ENCODE measurements around the gene PPP1R13L.
A peak's percentile ranks its signal among the peaks of the same experiment; 100 is the strongest.

The PPP1R13L gene, protein sequence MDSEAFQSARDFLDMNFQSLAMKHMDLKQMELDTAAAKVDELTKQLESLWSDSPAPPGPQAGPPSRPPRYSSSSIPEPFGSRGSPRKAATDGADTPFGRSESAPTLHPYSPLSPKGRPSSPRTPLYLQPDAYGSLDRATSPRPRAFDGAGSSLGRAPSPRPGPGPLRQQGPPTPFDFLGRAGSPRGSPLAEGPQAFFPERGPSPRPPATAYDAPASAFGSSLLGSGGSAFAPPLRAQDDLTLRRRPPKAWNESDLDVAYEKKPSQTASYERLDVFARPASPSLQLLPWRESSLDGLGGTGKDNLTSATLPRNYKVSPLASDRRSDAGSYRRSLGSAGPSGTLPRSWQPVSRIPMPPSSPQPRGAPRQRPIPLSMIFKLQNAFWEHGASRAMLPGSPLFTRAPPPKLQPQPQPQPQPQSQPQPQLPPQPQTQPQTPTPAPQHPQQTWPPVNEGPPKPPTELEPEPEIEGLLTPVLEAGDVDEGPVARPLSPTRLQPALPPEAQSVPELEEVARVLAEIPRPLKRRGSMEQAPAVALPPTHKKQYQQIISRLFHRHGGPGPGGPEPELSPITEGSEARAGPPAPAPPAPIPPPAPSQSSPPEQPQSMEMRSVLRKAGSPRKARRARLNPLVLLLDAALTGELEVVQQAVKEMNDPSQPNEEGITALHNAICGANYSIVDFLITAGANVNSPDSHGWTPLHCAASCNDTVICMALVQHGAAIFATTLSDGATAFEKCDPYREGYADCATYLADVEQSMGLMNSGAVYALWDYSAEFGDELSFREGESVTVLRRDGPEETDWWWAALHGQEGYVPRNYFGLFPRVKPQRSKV

DNA sequence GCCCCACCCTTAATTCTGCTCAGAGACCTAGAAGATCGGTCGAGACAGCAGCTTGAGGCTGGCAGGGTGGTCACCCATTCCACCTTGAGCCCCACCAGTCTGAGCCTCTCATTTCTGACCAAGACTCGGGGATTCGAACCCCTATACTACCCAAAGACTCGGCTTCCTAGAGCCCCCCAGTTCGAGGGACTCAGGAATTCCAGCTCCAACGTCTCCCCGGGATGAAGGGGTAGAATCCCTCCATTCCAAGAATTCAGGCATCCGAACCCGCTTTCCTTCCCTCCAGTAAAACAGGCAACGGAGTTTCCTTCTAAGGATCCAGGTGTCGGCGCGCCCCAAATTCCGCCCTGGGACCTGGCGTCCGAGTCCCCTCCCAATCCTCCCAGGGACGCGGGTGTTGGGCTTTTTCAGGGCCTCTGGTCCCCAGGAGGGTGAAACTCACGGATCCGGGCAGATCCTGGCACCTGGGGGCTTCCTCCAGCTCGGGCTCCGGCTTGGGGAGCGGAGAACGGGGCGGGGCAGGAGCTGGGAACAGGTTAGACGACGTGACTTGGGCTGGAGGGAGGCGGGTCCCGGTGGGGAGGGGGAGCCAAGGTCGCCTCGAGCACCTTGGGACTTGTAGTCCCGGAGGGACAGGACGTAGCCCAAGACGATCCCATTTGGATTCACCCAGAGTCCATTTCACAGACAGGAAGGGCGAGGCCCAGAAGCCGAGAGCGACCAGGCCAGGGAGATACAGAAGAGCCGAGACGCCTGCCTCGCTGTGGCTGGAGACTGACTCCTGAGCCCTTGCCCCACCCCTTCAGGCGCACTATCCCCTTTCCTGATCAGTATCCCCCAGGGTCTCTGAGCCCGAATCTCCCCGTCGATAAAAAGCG, at the start of gene PPP1R13L:
Gene PPP1R13L, minus strand, starts transcription at position 513 of the 878 bp plus-strand sequence. CDS start 6,751 bp downstream, outside the sequence.
- DNase-seq (ENCODE audit: low spot score): no peak

DNA sequence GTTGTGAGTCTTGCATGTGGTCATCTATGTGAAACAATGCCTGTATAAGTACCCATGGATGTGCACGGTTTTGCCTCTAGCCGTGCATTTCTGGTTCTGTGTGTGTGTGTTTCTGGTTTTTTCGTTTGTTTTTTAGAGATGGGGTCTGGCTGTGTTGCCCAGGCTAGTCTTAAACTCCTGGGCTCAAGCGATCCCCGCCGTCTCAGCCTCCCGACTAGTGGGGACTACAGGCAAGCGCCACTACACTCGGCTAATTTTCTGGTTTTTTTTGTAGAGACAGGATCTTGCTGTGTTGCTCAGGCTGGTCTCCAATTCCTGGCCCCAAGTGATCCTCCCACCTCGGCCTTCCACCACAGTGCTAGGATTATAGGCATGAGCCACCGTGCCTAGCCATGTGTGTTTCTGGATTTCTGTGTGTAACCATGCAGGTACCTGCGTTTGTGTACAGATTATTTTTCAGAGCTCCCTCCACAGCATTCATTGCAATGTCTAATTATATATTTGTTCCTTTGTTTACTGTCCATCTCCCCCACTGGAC, 47.0 kb upstream of the PPP1R13L start:
- no peak for DNase-seq (ENCODE audit: low spot score)

DNA sequence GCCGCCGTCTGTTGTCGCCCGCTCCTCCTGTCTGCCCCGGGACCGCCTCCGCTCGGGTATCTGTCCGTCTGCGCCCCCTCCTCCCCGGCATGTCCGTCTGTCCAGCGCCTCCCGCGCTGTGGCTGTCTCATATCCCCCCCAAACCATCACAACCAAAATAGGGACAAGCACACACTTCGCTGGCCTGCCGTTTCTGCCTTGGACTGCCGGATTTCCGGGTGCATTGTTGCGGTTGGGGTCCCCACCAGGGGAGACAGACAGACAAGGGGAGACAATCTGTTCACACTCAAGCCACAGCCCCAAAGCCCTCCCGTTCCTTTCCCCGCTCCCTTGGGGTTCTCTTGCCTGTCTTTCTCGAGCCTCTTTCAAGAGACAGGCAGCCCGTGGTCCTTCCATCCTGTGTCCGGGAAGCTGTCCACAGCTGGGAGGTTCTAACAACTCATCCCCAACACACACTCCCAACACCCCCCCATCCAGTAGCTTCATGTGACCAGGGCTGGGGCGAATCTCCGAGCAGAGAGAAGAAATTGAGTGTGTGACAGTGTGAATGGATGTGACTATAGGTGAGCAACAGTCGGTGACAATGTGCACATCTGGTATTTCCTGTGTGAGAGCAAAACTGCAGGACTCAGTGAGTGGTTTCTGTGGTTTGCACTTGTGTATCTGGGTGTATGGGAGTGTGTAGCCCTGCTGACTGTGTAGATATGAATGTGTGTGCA, 46.4 kb upstream of the PPP1R13L start:
- DNase-seq (ENCODE audit: low spot score): no peak

DNA sequence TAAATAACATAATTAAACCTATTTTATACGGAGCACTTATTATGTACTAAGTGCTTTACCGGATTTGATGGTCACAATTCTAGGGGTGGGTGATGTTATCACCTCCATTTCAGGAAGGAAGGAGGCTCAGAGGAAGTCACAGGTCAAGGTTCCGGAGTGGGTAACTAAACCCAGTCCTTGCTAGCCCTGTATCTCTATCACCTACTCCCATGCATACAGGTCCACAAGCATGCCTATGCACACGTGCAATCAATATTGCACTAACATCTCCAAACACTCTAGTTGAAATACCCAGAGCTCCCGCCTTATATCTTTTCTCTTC, 45.1 kb upstream of the PPP1R13L start:
- DNase-seq (ENCODE audit: low spot score): no peak

DNA sequence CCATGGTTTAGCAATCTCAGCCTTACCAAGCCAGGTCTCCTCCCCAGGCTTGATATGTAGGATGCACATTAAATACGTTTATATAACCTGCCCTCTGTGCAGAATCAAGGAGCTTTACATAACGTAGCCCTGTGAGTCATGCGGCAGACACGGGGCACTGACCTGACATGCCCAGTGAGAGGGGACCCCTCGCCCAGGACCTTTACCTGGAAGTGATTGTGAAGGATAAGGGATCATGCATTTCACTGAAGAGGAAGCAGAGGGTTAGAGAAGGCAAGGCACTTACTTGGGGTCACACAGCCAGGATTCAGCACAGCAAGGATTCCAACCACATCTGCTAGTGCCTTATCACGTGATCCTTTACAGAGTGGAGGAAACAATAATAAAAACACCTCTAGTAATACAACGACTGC, 44.0 kb upstream of the PPP1R13L start:
- no peak for DNase-seq (ENCODE audit: low spot score)

DNA sequence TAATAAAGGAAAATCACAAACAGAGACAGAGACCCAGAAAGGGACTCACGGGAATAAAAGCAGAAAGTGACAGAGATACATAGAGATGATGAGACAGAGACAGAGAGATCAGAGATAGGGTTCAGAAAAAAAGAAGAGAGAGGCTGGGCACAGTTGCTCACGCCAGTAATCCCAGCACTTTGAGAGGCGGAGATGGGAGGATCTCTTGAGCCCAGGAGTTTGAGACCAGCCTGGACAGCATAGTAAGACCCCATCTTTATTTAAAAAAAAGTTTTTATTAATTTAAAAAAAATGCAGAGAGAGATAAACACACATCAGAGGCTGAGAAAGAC, 43.5 kb upstream of the PPP1R13L start:
- no peak for DNase-seq (ENCODE audit: low spot score)

DNA sequence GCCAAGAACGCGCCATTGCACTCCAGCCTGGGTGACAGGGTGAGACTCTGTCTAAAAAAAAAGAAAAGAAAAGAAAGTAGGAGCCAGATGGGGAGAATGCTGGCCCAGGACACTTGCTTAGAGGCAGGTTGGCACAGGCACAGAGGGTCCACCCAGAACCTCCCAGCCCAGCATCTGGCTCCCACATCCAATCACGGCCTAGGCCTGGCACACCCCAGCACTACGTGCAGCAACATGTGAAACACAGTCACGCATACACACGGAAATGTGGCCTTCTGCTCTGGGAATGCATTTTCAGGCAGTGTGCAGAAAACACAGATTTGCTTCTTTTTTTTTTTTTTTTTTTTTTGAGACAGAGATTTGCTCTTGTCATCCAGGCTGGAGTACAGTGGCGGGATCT, 42.1 kb upstream of the PPP1R13L start:
- no peak for DNase-seq (ENCODE audit: low spot score)

DNA sequence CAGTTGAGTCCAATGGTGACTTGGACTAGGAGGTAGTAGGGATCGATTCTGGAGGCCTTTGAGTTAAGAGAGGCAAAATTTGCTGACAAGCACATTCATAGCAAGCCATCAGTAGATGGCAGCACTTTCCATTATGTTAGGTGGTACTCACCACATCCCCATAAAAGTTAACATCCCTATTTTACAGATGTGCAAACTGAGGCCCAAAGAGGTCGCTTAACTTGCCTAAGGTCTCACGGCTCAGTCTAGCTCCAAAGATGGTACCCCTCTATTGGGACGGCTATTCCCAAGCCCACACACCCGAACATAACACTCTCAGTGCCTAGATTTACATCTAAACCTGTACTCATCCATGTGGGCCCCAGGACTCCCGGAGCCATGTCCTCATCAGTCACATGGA, 41.4 kb upstream of the PPP1R13L start:
- DNase-seq (ENCODE audit: low spot score): peak; percentile 53

DNA sequence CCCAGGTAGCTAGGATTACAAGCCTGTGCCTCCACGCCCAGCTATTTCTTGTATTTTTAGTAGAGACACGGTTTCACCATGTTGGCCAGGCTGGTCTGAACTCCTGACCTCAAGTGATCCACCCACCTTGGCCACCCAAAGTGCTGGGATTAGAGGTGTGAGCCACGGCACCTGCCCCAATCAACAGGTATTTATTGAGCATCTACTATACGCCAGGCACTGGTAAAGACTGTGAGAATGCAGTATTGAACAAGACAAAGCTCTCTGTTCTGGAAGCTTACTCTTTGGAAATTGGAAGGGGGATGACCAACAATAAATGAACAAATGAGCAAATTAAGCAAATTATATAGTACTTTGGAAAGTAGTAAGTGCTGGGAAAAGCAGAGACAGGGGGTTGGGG, 40.3 kb upstream of the PPP1R13L start:
- DNase-seq (ENCODE audit: low spot score): no peak

DNA sequence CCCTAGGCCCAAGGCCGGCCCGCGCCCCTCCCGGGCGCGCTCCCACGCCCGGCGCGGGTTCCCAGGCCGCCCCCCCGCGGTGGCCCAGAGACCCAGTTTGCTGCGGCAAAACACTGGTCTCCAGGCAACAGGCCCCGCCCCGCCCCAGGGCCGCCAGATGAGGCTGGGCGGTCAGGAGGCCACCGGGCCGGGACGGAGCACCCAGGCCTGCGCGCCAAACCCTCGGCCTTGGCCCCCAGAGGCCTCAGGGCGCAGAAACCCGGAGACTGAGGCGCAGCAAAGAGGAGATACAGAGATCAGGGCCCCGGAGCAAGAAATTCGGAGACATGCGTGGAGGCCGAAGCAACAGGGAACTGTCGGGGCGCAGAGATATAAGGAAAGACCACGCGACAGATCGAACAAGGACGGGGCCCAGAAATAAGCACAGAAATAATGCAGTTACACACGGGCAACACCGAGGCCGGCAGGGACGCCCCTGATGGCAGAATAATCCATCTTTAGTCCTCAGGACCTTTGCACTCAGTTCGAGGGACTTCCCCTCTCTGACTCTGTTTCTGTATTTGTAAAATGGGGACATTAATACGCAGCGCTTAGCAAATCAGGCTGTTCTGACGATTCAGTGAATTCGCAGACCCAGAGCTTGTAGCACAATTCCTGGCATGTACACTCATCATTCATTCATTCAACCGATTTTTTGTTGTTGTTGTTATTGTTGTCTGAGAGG, 39.6 kb upstream of the PPP1R13L start:
- DNase-seq (ENCODE audit: low spot score): peak; percentile 53

DNA sequence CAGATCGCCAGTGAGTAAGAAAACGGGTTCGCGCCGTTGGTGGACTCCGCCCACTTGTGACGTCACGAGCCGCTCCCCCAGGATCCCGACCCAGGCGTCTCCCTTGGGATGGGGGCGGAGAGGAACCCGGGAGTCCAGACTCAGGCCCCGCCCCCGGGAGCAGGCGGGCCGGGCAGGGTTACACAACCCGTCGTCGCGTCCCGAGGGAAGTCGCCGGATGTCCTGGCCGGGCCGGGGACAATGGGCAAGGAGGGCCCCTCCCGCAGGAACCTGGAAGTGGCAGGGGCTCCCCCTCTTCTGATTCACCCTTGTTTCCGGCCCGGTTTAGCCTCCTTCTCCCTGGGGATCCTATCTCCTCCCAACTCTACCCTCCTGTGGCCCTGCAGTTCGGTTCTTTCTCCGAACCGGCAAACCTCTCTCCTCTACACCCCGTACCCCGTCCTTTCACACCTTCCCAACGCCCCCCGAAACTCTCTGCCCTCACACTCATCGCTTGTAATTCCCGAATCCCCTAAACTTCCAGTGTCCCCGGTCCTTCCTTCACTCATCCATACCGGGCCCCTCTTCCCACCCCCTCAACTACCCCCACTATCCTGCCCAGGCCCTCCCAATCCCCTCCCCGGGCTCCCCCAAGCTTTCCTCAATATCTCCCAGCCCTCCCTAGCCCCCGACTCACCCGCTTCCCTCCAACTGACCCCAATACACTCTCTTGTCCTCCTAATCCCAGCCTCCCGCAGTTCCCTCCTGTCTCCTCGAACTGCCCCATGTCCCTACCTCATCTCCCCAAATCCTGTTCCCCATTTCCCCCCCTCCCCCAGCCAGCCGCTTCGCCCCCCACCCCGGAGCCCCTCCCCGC, 38.8 kb upstream of the PPP1R13L start:
- DNase-seq (ENCODE audit: low spot score): peak; percentile 54

DNA sequence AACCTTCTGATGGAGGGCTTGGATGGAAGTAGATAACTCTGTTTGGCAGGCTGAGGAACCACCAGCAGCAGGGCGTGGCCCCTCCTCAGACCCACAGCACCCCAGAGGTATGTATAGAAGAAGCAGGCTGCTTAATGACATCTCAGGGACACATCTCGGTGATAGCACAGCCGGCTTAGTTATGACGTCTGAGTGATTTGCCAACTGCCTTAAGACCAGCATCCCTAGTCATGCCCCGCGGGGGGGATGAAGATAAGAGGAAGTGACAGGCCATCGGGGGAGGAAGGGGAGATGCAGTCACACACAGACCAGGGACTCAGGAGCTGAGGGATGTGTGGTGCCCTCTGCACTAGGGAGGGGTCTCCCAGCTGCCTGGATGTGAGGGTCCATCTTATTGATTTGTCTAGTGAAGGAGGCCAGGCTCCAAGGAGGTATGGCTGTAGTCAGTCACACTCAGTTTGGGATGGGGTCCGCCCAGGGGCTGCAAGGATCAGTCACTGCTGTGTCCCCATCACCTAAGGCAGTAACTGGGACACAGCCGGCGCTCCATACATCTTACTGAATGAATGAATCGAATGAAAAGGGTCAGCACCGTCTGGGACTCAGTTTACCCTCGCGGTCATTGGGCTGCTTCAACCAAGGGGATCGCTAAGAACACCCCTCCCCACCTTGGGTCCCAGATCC, 38.1 kb upstream of the PPP1R13L start:
- peak; percentile 55 for DNase-seq (ENCODE audit: low spot score)

DNA sequence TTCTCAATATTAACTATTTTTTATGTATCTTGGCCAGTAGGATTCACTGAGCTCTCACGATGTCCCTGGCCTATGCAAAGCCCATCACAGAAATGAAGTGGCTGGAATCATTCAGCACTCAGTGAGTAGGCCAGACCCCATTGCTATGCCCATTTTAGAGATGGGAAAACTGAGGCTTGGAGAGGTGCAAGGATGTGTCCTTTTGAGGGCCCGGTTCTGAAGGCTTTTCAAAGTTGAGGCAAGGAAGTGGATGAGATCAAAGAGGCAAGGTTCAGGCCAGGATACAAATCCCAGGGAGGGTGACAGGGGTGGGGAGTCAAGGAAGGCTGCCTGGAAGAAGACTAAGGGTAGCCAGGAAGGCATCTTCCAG, 37.5 kb upstream of the PPP1R13L start:
- no peak for DNase-seq (ENCODE audit: low spot score)

DNA sequence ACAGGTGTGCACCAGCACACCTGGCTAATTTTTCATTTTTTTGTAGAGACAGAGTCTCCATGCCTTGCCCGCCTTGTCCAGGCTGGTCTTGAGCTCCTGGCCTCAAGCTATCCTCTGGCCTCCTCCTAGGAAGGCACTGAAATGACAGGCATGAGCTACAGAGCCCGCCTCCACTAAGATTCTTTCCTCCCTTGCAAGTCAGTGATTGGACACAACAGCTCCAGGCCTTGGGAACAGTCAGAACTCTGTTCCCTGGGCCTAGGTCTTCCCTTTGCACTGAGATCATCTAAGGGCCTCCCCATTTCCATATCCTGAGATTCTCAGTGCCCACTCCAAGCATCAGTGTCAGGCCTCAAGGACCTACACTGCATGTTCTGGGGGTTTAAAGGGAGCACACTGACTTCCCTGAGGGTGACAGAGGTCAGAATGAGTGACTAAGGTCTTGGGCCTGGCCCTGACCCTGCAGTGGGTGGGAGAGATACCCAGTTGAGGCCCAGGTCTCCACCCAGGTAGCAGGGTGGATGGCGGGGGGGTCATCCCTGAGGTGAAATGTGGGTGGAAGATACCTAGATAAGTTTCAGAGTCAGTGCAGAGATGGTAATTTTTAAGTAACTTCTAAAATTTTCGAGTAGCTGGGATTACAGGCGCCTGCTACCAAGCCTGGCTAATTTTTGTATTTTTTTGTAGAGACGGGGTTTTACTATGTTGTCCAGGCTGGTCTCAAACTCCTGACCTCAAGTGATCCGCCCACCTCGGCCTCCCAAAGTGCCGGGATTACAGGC, 36.2 kb upstream of the PPP1R13L start:
- no peak for DNase-seq (ENCODE audit: low spot score)

DNA sequence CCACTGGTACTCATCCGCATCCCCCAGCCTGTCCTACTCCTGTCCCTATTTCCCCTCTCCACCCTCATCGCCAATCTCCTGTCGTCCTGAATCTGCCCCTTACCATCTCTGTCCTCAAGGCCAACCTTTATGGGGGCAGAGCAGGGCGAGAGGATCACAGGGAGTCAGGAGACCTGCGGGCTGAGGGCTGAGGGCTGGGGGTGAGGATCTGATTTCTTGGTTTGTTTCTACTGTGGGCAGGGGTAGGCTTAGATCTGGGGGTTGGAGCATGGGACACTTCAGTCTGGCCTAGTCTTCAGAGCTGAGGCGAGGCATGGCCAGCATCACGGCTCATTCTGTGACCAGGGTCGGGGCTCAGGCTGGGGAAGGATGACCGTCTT, 35.4 kb upstream of the PPP1R13L start:
- no peak for DNase-seq (ENCODE audit: low spot score)

DNA sequence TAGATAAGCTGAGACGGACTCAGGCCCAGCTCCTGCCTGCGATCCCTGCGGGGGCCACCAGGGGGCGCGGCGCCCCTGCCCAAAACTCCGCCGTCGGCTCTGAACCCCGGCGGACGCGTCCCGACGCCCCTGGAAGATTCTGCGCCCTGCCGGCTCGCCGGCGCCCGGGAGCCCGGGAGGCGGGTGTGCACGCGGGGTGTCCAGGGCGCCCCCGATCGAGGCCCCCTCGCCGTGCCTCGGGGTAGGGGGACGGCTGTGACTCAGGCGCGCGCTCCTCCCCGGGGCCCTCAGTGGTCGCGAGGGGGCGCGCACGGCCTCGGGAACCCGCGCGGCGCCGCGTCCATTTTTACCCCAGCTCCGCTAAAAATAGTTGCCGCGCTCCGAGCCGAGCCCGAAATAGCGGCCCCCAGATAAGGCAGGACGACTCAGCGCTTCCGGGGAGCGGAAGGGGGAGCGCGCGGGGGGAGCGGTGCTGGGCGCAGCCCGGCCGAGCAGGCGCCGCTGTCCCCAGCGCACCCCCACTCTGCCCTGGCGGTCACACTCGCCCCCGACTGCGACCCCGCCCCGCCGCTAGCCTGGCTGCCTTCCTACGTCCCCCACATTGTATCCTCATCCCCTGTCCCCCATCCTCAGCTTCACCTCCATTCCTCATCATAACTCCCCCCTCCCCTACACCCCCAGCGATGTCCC, 34.8 kb upstream of the PPP1R13L start:
- DNase-seq (ENCODE audit: low spot score): peak; percentile 81

DNA sequence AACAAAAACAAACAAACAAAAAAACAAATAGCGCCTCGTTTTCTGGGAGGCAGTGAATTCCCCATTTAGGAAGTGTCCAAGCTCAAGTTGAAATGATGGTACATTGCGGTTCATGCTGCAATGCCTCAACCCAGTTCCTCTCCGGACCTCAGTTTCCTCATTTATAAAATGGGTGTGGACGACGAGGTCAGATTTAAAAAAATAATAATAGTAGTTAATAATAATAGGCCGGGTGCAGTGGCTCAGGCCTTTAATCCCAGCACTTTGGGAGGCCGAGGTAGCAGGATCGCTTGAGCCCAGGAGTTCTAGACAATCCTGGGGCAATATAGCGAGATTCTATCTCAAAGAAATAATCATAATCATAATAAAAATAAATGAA, 34.3 kb upstream of the PPP1R13L start:
- DNase-seq (ENCODE audit: low spot score): no peak

DNA sequence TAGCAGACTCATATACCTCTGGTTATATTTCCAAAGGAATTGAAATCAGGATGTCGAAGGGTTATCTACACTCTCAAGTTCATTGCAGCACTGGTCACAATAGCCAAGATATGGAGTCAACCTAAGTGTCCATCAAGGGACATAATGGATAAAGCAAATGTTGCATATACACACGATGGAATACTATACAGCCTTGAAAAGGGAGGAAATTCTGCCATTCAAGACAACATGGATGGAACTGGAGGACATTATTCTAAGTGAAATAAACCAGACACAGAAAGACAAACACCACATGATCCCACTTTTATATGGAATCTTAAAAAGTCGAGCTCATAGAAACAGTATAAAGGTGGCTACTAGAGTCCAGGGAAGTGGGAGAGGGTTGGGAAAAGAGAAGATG, 32.5 kb upstream of the PPP1R13L start:
- no peak for DNase-seq (ENCODE audit: low spot score)
